H1 (cell line): Measurements from ENCODE around the gene ZAP70. TPM values are rescaled to one million over a fixed set of nuclear protein-coding genes. Genes with fewer than 3 reads are reported as not detected.

Experiments used
- CTCF ChIA-PET: fragments of 300-600 bp; sonication (Branson Sonifier 250); formaldehyde crosslinking; loops from one replicate; lab custom pipeline; 2021; ENCODE audit not compliant: partially characterized antibody; lab: Charles Lee
- POLR2A ChIA-PET: fragments of 300-600 bp; sonication (Branson Sonifier 250); formaldehyde crosslinking; loops from one replicate; lab custom pipeline; 2021; ENCODE audit warnings: inconsistent platforms; ENCODE audit not compliant: partially characterized antibody; lab: Charles Lee
- DNase-seq, 2 experiments: peaks; one replicate each; pipeline versions ENCODE4 v3.0.0 to v3.0.0-alpha.2; 2010 to 2022; ENCODE audit warnings: low spot score in 2 of 2, low read depth in 1 of 2, mixed read lengths in 1 of 2
- FAIRE-seq: peaks from 2 replicates; lab custom pipeline; 2011; peaks lifted over from hg19 to GRCh38; lab: Jason Lieb, UNC
- H2AFZ ChIP-seq: 2 replicates; pipeline ENCODE4 v1.8.1; 2012; ENCODE audit warnings: low read length, inconsistent platforms
- H2AK5ac ChIP-seq: 2 replicates; pipeline ENCODE4 v1.6.1; 2013; ENCODE audit warnings: low read depth, low read length
- H2BK120ac ChIP-seq: replicated peaks from 2 replicates; pipeline ENCODE3; 2013; ENCODE audit warnings: low read depth, low read length, inconsistent platforms
- H2BK12ac ChIP-seq: 2 replicates; pipeline ENCODE4 v1.6.1; 2013; ENCODE audit warnings: low read depth, low read length
- H2BK15ac ChIP-seq: 2 replicates; pipeline ENCODE4 v1.6.1; 2013; ENCODE audit warnings: low read length
- H2BK20ac ChIP-seq: 2 replicates; pipeline ENCODE4 v1.6.1; 2013; ENCODE audit warnings: low read length
- H2BK5ac ChIP-seq: 2 replicates; pipeline ENCODE4 v1.6.1; 2013; ENCODE audit warnings: low read depth, low read length
- H3K14ac ChIP-seq: 2 replicates; pipeline ENCODE4 v1.6.1; 2013; ENCODE audit warnings: inconsistent platforms; ENCODE audit not compliant: insufficient read length
- H3K18ac ChIP-seq: 2 replicates; pipeline ENCODE4 v1.6.1; 2013; ENCODE audit warnings: low read length; ENCODE audit errors: extremely low read depth
- H3K23ac ChIP-seq: 2 replicates; pipeline ENCODE4 v1.6.1; 2013; ENCODE audit warnings: inconsistent platforms; ENCODE audit not compliant: insufficient read length
- H3K23me2 ChIP-seq: 2 replicates; pipeline ENCODE4 v1.6.1; 2013; ENCODE audit warnings: low read depth, low read length
- H3K27ac ChIP-seq: 2 replicates; pipeline ENCODE4 v1.6.1; 2011; ENCODE audit warnings: low read depth, low read length, inconsistent platforms
- H3K27me3 ChIP-seq, 4 experiments: replicated peaks in 1 of 4; 1 replicate in 1 of 4; 2 replicates in 3 of 4; pipeline versions ENCODE4 v1.6.1 to v1.8.1; 2011 to 2013; ENCODE audit warnings: low read length in 3 of 4, mild to moderate bottlenecking in 3 of 4, inconsistent platforms in 2 of 4, mixed read lengths in 2 of 4, moderate library complexity in 1 of 4; ENCODE audit not compliant: control insufficient read depth in 3 of 4, insufficient read depth in 3 of 4; ENCODE audit errors: extremely low read depth in 1 of 4
- H3K36me3 ChIP-seq, 4 experiments: 2 replicates each; pipeline versions ENCODE4 v1.6.1 to v1.8.1; 2011 to 2013; ENCODE audit warnings: mild to moderate bottlenecking in 4 of 4, low read length in 3 of 4, moderate library complexity in 2 of 4, control low read depth in 1 of 4, inconsistent platforms in 1 of 4; ENCODE audit not compliant: insufficient read depth in 4 of 4, control insufficient read depth in 2 of 4
- H3K4ac ChIP-seq: replicated peaks from 2 replicates; pipeline ENCODE3; 2013; ENCODE audit warnings: low read length, low read depth, mixed read lengths, inconsistent platforms; ENCODE audit not compliant: insufficient read length
- H3K4me1 ChIP-seq, 4 experiments: replicated peaks in 1 of 4; 1 replicate in 1 of 4; 2 replicates in 3 of 4; pipeline versions ENCODE4 v1.6.1 to v1.8.1; 2011 to 2013; ENCODE audit warnings: low read length in 3 of 4, inconsistent platforms in 2 of 4, mixed read lengths in 1 of 4; ENCODE audit not compliant: insufficient read depth in 4 of 4, control insufficient read depth in 3 of 4
- H3K4me2 ChIP-seq, 2 experiments: 2 replicates each; pipeline versions ENCODE4 v1.6.1 to v1.8.1; 2011 to 2013; ENCODE audit warnings: low read depth in 2 of 2, low read length in 2 of 2, control low read depth in 1 of 2, inconsistent platforms in 1 of 2, mild to moderate bottlenecking in 1 of 2; ENCODE audit not compliant: insufficient read depth in 1 of 2
- H3K4me3 ChIP-seq, 4 experiments: fragments of 200-600, 300-600 bp in 1 of 4; sonication (generic), shearing (Covaris generic), sonication (Bioruptor Twin) in 1 of 4; 2 replicates each; pipeline versions ENCODE4 v1.5.1 to v1.8.1; 2011 to 2016; ENCODE audit warnings: low read length in 4 of 4, low read depth in 3 of 4, control low read depth in 2 of 4, inconsistent platforms in 2 of 4, mild to moderate bottlenecking in 2 of 4, mixed read lengths in 1 of 4, moderate library complexity in 1 of 4; ENCODE audit not compliant: insufficient read depth in 2 of 4; ENCODE audit errors: extremely low read depth in 1 of 4
- H3K56ac ChIP-seq: replicated peaks from 2 replicates; pipeline ENCODE3; 2013; ENCODE audit warnings: low read depth, mild to moderate bottlenecking, mixed read lengths, low read length, inconsistent platforms; ENCODE audit not compliant: insufficient read length
- H3K79me1 ChIP-seq: 2 replicates; pipeline ENCODE4 v1.6.1; 2013; ENCODE audit warnings: low read depth, low read length, control low read depth
- H3K79me2 ChIP-seq, 2 experiments: 2 replicates each; pipeline versions ENCODE4 v1.6.1 to v1.8.1; 2012 to 2013; ENCODE audit warnings: low read length in 2 of 2, mild to moderate bottlenecking in 2 of 2, inconsistent platforms in 1 of 2; ENCODE audit not compliant: insufficient read depth in 2 of 2, control insufficient read depth in 1 of 2
- H3K9ac ChIP-seq, 4 experiments: replicated peaks in 1 of 4; 1 replicate in 1 of 4; 2 replicates in 3 of 4; pipeline versions ENCODE4 v1.6.1 to v1.8.1; 2011 to 2013; ENCODE audit warnings: low read depth in 3 of 4, low read length in 3 of 4, control low read depth in 2 of 4, mild to moderate bottlenecking in 2 of 4, moderate library complexity in 2 of 4, inconsistent platforms in 1 of 4; ENCODE audit errors: extremely low read depth in 1 of 4
- H3K9me3 ChIP-seq, 2 experiments: 2 replicates each; pipeline versions ENCODE4 v1.6.1 to v1.8.1; 2012 to 2013; ENCODE audit warnings: mild to moderate bottlenecking in 2 of 2, moderate library complexity in 2 of 2, control low read depth in 1 of 2, inconsistent platforms in 1 of 2, low read depth in 1 of 2, low read length in 1 of 2, mixed read lengths in 1 of 2; ENCODE audit not compliant: insufficient read depth in 2 of 2
- H4K20me1 ChIP-seq, 2 experiments: replicated peaks in 1 of 2; 2 replicates each; pipeline versions ENCODE3 to v1.8.1; 2011 to 2013; ENCODE audit warnings: inconsistent platforms in 2 of 2, low read length in 2 of 2, mild to moderate bottlenecking in 1 of 2; ENCODE audit not compliant: insufficient read depth in 2 of 2, control insufficient read depth in 1 of 2
- H4K5ac ChIP-seq: 2 replicates; pipeline ENCODE4 v1.6.1; 2013; ENCODE audit warnings: low read length, low read depth, mixed read lengths, inconsistent platforms; ENCODE audit not compliant: insufficient read length
- H4K8ac ChIP-seq: 2 replicates; pipeline ENCODE4 v1.8.0; 2013; ENCODE audit warnings: mild to moderate bottlenecking, moderate library complexity, low read length, inconsistent platforms; ENCODE audit not compliant: insufficient read depth; ENCODE audit errors: extremely low read depth
- H4K91ac ChIP-seq: replicated peaks from 2 replicates; pipeline ENCODE3; 2013; ENCODE audit warnings: low read length, mixed read lengths, inconsistent platforms; ENCODE audit not compliant: insufficient read length
- CREB1 ChIP-seq: IDR thresholded peaks from 2 replicates; pipeline ENCODE4 v1.6.1; 2012; ENCODE audit warnings: inconsistent platforms
- CTCF ChIP-seq, 3 experiments: IDR thresholded peaks; 1 replicate in 2 of 3; 2 replicates in 1 of 3; pipeline versions ENCODE4 v1.5.1 to v1.6.1; 2011; ENCODE audit warnings: low read length in 3 of 3, mild to moderate bottlenecking in 3 of 3, inconsistent platforms in 2 of 3, low read depth in 1 of 3, moderate library complexity in 1 of 3; ENCODE audit not compliant: insufficient read depth in 1 of 3; ENCODE audit errors: control extremely low read depth in 1 of 3
- JUND ChIP-seq: IDR thresholded peaks from 2 replicates; pipeline ENCODE4 v1.6.1; 2011; ENCODE audit warnings: mild to moderate bottlenecking, improper control_type of control experiment, low read length
- RAD21 ChIP-seq, 2 experiments: IDR thresholded peaks in 1 of 2; conservative IDR thresholded peaks in 1 of 2; 2 replicates each; pipeline ENCODE4 v1.6.1; 2011; ENCODE audit warnings: low read depth in 2 of 2, low read length in 2 of 2, improper control_type of control experiment in 1 of 2, inconsistent platforms in 1 of 2, mild to moderate bottlenecking in 1 of 2, moderate library complexity in 1 of 2
- SIRT6 ChIP-seq: IDR thresholded peaks from one replicate; pipeline ENCODE4 v1.7.1; 2012; ENCODE audit warnings: low read length, inconsistent platforms
- USF2 ChIP-seq: IDR thresholded peaks from 2 replicates; pipeline ENCODE4 v1.6.1; 2011; ENCODE audit warnings: low read length, improper control_type of control experiment
- WGBS, 2 experiments: shearing (Covaris generic) in 1 of 2; methylation state at CpG; one replicate each; pipeline versions ENCODE4 v1.1.6 to v1.1.7; 2013 to 2015; ENCODE audit warnings: low lambda C conversion rate in 2 of 2, mixed read lengths in 2 of 2, inconsistent platforms in 1 of 2, low coverage in 1 of 2, missing lambda C conversion rate in 1 of 2; ENCODE audit not compliant: insufficient replicate concordance in 2 of 2, insufficient coverage in 1 of 2, insufficient read length in 1 of 2; ENCODE audit errors: extremely low coverage in 1 of 2, missing lambda C conversion rate in 1 of 2; 5-methylcytosine and 5-hydroxymethylcytosine counted together
- polyA plus RNA-seq, 7 experiments: library from polyadenylated mRNA; depleted of rRNA in 3 of 7; stranded (reverse) in 5 of 7; unstranded in 2 of 7; fragments of >200 nt in 5 of 7; fragments of 200-250 nt in 2 of 7; gene quantifications; 1 replicate in 5 of 7; 2 replicates in 1 of 7; 4 replicates in 1 of 7; pipeline versions ENCODE4 v1.2.1 to v1.2.3, GENCODE V29; 2011 to 2013; ENCODE audit warnings: missing spikeins in 2 of 7, mixed read lengths in 2 of 7
- total RNA-seq: library from RNA; stranded (reverse); fragmentation: NEBNext Ultra II Directional; extraction: Animal tissue kit (Norgen Biotek cat#: 25700); gene quantifications from 2 replicates; pipeline ENCODE4 v1.2.1, GENCODE V29; 2021
- TF ChIP-seq, protein P1 (sequence below): IDR thresholded peaks from 2 replicates; pipeline ENCODE4 v1.6.1; 2012; ENCODE audit warnings: inconsistent platforms

ZAP70 gene
- total and polyA plus RNA-seq, 2 of the 8 experiments (the other 6 are each of a cell fraction or from before 2014, with no cell fraction given): 0.15 TPM; not detected in 1

DNA sequence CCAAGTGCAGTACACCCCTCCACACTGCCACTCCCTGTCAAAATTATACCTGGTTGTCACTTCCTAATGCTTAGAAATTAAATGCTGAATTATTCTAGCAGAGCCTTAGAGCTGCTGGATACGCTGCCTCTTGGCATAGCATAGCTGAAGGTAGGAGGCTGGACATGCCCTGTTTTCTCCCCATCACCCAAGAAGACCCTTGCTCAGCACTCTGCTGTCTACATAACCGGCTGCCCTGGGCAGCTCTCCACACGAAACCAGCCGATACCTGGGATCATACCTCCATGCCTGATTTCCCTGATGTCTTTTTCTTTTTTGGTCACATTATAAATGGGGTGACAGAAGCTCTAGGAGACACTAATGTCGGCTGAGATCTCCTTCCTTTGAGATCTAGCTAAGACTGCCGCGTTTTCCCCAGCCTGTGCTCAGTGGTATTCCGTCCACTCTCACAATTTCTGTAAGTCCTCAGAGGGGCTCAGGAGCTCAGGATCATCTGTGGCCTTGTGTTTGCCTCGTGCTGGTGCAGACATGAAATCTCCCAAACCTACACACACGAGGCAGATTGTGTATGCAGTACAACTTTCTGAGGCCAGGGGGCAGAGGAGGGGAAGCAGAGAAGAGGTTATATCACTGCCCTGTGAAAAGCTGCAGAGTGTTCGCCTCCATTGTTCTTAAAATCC is 13.5 kb upstream of the ZAP70 start:
- H2AFZ ChIP-seq: peak overlapping the region; percentile 96
- TF ChIP-seq RAD21 (IDR thresholded peaks at IDR 0.05 in 1 of 2, conservative IDR thresholded peaks at IDR 0.05 in 1 of 2; ENCODE audit: low read depth in 2 of 2, low read length in 2 of 2) (peak; percentile 61 to 66), CTCF (IDR thresholded peaks at IDR 0.05; ENCODE audit: control extremely low read depth in 1 of 3, insufficient read depth in 1 of 3, low read depth in 1 of 3, low read length in 3 of 3) (peak; percentile 58 to 88 (median 70)), CREB1 (no peak), USF2 (no peak), JUND (0 out of 2 replicates have a peak, but pooled peaks have one; percentile 10), SIRT6 (no peak)
- TF ChIP-seq, protein P1, sequence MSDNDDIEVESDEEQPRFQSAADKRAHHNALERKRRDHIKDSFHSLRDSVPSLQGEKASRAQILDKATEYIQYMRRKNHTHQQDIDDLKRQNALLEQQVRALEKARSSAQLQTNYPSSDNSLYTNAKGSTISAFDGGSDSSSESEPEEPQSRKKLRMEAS: peak; percentile 96

More for the DNA sequence above, 13.5 kb upstream of the ZAP70 start:
- no peak overlapping the region for H4K5ac ChIP-seq
- no peak overlapping the region for H4K8ac ChIP-seq
- no peak overlapping the region for H3K4me3 ChIP-seq
- no peak overlapping the region for H3K9ac ChIP-seq
- H3K79me2 ChIP-seq: no peaks in the 10 kb centered on the region
- WGBS, 2 experiments: 74% methylated on average over 11 of the region's 11 CpGs; no CpG with 5 or more reads in 1 of the 2 experiments
- H3K9me3 ChIP-seq: no peaks in the 10 kb centered on the region
- no peak overlapping the region for H3K27ac ChIP-seq
- H3K23ac ChIP-seq: no peak overlapping the region
- H2BK15ac ChIP-seq: 0 out of 2 replicates have a peak overlapping the region, but pooled peaks have one; percentile 72
- POLR2A ChIA-PET: interaction anchor here (1.1 to 4.9 kb wide), 3 partner anchors 34 to 109 kb away, joined by 3 to 16 read pairs (median 6); partner anchors contain the start of gene COX5B
- H3K4me1 ChIP-seq: peaks cover 0 to 2% (median 0%) of the 10 kb centered on the region in 4 experiments; a peak in 2 of 7 replicates
- no peaks in the 10 kb centered on the region for H3K23me2 ChIP-seq
- no peaks in the 10 kb centered on the region for H4K20me1 ChIP-seq
- CTCF ChIA-PET: interaction anchor here (0.6 to 9.0 kb wide), 42 partner anchors 9 to 1638 kb away, joined by 3 to 202 read pairs (median 6); partner anchors contain the start of genes ACTR1B, ANKRD36B, C2orf92 and COX5B
- H3K27me3 ChIP-seq: no peaks in the 10 kb centered on the region; a peak in 1 of 7 replicates
- no peak overlapping the region for H3K4me2 ChIP-seq
- H2BK12ac ChIP-seq: no peak overlapping the region
- no peak overlapping the region for H2BK5ac ChIP-seq
- H2BK20ac ChIP-seq: no peak overlapping the region
- H3K14ac ChIP-seq: no peak overlapping the region
- FAIRE-seq: peak; percentile 58
- no peak overlapping the region for H4K91ac ChIP-seq
- H3K36me3 ChIP-seq: no peaks in the 10 kb centered on the region
- H3K79me1 ChIP-seq: no peaks in the 10 kb centered on the region
- no peak overlapping the region for H3K56ac ChIP-seq
- no peak overlapping the region for H2AK5ac ChIP-seq
- no peak overlapping the region for H3K4ac ChIP-seq
- H2BK120ac ChIP-seq: no peak overlapping the region
- H3K18ac ChIP-seq: peak overlapping the region; percentile 38; the same call in 1 of the 2 replicates
- peak in 1 of 2 experiments; percentile 84 for DNase-seq
